HEK293 (cell line): ENCODE data around the gene SLC6A13.
A peak's percentile ranks its signal among the peaks of the same experiment; 100 is the strongest.

ENCODE experiments used
- ATF2 ChIP-seq: fragments of 450-650 bp; formaldehyde crosslinking; IDR thresholded peaks from 2 replicates; pipeline ENCODE4 v1.5.1; 2016; ENCODE audit warnings: missing biosample characterization, missing genetic modification characterization, low read depth
- KLF1 ChIP-seq: fragments of 450-650 bp; formaldehyde crosslinking; IDR thresholded peaks from 2 replicates; pipeline ENCODE4 v1.5.1; 2016; ENCODE audit warnings: missing biosample characterization, missing genetic modification characterization
- PATZ1 ChIP-seq: fragments of 450-650 bp; formaldehyde crosslinking; IDR thresholded peaks from 2 replicates; pipeline ENCODE4 v1.5.1; 2016; ENCODE audit warnings: missing biosample characterization, missing genetic modification characterization
- REPIN1 ChIP-seq: fragments of 450-650 bp; formaldehyde crosslinking; IDR thresholded peaks from 2 replicates; pipeline ENCODE4 v1.5.1; 2017; ENCODE audit warnings: missing biosample characterization, missing genetic modification characterization, low read depth
- SCRT2 ChIP-seq: fragments of 450-650 bp; formaldehyde crosslinking; IDR thresholded peaks from 2 replicates; pipeline ENCODE4 v1.5.1; 2016; ENCODE audit warnings: missing biosample characterization, missing genetic modification characterization
- YY1 ChIP-seq: fragments of 450-650 bp; formaldehyde crosslinking; IDR thresholded peaks from 2 replicates; pipeline ENCODE4 v1.5.1; 2018; ENCODE audit warnings: missing biosample characterization, missing genetic modification characterization
- ZBTB10 ChIP-seq: fragments of 450-650 bp; formaldehyde crosslinking; IDR thresholded peaks from 2 replicates; pipeline ENCODE4 v1.5.1; 2016; ENCODE audit warnings: missing biosample characterization, missing genetic modification characterization
- ZIC2 ChIP-seq: fragments of 450-650 bp; formaldehyde crosslinking; IDR thresholded peaks from 2 replicates; pipeline ENCODE4 v1.5.1; 2016; ENCODE audit warnings: missing biosample characterization, missing genetic modification characterization
- ZNF23 ChIP-seq: fragments of 450-650 bp; formaldehyde crosslinking; IDR thresholded peaks from 2 replicates; pipeline ENCODE4 v1.5.1; 2016; ENCODE audit warnings: missing biosample characterization, missing genetic modification characterization, borderline replicate concordance
- ZNF292 ChIP-seq: fragments of 450-650 bp; formaldehyde crosslinking; IDR thresholded peaks from 2 replicates; pipeline ENCODE4 v1.5.1; 2016; ENCODE audit warnings: low read depth, missing biosample characterization, missing genetic modification characterization, borderline replicate concordance
- ZNF302 ChIP-seq: fragments of 450-650 bp; formaldehyde crosslinking; IDR thresholded peaks from 2 replicates; pipeline ENCODE4 v1.5.1; 2016; ENCODE audit warnings: missing biosample characterization, missing genetic modification characterization, low read depth
- ZNF350 ChIP-seq: fragments of 450-650 bp; formaldehyde crosslinking; IDR thresholded peaks from 2 replicates; pipeline ENCODE4 v1.5.0; 2017; ENCODE audit warnings: missing biosample characterization, mild to moderate bottlenecking, missing genetic modification characterization
- ZNF654 ChIP-seq: fragments of 450-650 bp; formaldehyde crosslinking; IDR thresholded peaks from 2 replicates; pipeline ENCODE4 v1.5.1; 2016; ENCODE audit warnings: low read depth, missing biosample characterization, missing genetic modification characterization
- ZNF777 ChIP-seq: fragments of 450-650 bp; formaldehyde crosslinking; IDR thresholded peaks from 2 replicates; pipeline ENCODE4 v1.5.1; 2017; ENCODE audit warnings: missing biosample characterization, missing genetic modification characterization, borderline replicate concordance
- ZNF792 ChIP-seq: fragments of 450-650 bp; formaldehyde crosslinking; IDR thresholded peaks from 2 replicates; pipeline ENCODE4 v1.5.1; 2016; ENCODE audit warnings: missing biosample characterization, missing genetic modification characterization
- ZSCAN30 ChIP-seq: fragments of 450-650 bp; IDR thresholded peaks from 2 replicates; pipeline ENCODE4 v1.5.1; 2018; ENCODE audit warnings: missing biosample characterization, mild to moderate bottlenecking, missing genetic modification characterization, moderate library complexity
- TF ChIP-seq, protein P1 (sequence below): fragments of 450-650 bp; formaldehyde crosslinking; conservative IDR thresholded peaks from 2 replicates; pipeline ENCODE4 v1.5.1; 2016; ENCODE audit warnings: low read depth, missing biosample characterization, missing genetic modification characterization
- TF ChIP-seq, protein P2 (sequence below): fragments of 450-650 bp; formaldehyde crosslinking; optimal IDR thresholded peaks from 2 replicates; pipeline ENCODE3; 2016; ENCODE audit warnings: missing biosample characterization, mild to moderate bottlenecking, missing genetic modification characterization
- TF ChIP-seq, protein P3 (sequence below): fragments of 450-650 bp; formaldehyde crosslinking; IDR thresholded peaks from 2 replicates; pipeline ENCODE4 v1.5.1; 2017; ENCODE audit warnings: missing biosample characterization, missing genetic modification characterization
- TF ChIP-seq, protein P4 (sequence below): fragments of 450-650 bp; formaldehyde crosslinking; IDR thresholded peaks from 2 replicates; pipeline ENCODE4 v1.5.1; 2017; ENCODE audit warnings: missing biosample characterization, missing genetic modification characterization
- TF ChIP-seq, protein P5 (sequence below): fragments of 450-650 bp; IDR thresholded peaks from 2 replicates; pipeline ENCODE4 v1.5.1; 2018; ENCODE audit warnings: missing biosample characterization, mild to moderate bottlenecking, missing genetic modification characterization

The SLC6A13 gene

DNA sequence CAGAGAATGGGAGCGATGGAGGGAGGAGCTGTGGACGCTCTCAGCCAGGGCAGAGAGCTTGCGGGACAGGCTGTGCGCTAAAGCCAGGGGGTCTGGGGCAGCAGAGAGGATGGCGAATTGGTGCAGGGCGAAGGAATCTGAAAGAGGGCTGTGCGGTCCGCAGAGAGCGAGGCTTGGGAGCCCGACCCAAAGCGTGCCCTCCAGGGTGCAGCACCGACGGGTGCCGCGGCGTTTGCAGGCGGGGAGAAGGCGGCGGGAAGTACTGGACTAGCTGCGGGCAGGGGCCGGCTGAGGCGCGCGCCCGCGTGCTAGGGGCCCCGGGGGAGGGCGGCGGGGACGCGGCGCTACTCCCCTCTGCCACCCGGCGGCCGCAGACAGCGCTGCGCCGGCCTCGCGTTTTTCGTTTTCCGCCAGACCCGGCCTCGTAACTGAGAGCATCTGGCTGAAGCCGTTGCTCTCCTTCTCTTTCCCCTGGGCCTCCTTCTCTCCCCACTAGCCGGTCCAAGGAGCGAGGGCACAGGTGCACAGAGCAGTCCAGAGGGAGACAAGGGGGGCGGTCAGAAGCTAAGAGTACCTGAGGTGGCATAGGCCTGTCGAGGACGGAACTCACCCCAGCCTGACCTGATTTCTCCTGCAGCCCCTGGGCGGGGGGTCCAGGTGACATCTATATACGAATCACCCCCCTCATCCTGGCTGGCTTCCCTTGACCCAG, 73.6 kb downstream of the SLC6A13 start (continued):
- TF ChIP-seq, protein P1, sequence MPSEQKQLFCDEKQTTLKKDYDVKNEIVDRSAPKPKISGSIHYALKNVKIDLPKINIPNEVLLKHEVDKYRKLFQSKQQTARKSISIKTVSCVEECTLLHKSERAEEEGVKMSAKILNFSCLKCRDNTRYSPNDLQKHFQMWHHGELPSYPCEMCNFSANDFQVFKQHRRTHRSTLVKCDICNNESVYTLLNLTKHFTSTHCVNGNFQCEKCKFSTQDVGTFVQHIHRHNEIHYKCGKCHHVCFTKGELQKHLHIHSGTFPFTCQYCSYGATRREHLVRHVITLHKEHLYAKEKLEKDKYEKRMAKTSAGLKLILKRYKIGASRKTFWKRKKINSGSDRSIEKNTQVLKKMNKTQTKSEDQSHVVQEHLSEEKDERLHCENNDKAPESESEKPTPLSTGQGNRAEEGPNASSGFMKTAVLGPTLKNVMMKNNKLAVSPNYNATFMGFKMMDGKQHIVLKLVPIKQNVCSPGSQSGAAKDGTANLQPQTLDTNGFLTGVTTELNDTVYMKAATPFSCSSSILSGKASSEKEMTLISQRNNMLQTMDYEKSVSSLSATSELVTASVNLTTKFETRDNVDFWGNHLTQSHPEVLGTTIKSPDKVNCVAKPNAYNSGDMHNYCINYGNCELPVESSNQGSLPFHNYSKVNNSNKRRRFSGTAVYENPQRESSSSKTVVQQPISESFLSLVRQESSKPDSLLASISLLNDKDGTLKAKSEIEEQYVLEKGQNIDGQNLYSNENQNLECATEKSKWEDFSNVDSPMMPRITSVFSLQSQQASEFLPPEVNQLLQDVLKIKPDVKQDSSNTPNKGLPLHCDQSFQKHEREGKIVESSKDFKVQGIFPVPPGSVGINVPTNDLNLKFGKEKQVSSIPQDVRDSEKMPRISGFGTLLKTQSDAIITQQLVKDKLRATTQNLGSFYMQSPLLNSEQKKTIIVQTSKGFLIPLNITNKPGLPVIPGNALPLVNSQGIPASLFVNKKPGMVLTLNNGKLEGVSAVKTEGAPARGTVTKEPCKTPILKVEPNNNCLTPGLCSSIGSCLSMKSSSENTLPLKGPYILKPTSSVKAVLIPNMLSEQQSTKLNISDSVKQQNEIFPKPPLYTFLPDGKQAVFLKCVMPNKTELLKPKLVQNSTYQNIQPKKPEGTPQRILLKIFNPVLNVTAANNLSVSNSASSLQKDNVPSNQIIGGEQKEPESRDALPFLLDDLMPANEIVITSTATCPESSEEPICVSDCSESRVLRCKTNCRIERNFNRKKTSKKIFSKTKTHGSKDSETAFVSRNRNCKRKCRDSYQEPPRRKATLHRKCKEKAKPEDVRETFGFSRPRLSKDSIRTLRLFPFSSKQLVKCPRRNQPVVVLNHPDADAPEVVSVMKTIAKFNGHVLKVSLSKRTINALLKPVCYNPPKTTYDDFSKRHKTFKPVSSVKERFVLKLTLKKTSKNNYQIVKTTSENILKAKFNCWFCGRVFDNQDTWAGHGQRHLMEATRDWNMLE (tag by site-specific recombination) = no peak
- no peak for TF ChIP-seq ZNF792
- TF ChIP-seq ZNF350 (tag by site-specific recombination) = no peak
- TF ChIP-seq, protein P2, sequence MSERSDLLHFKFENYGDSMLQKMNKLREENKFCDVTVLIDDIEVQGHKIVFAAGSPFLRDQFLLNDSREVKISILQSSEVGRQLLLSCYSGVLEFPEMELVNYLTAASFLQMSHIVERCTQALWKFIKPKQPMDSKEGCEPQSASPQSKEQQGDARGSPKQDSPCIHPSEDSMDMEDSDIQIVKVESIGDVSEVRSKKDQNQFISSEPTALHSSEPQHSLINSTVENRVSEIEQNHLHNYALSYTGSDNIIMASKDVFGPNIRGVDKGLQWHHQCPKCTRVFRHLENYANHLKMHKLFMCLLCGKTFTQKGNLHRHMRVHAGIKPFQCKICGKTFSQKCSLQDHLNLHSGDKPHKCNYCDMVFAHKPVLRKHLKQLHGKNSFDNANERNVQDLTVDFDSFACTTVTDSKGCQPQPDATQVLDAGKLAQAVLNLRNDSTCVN = peak; percentile 66
- no peak for TF ChIP-seq KLF1
- TF ChIP-seq ZBTB10 (tag by site-specific recombination) = no peak
- peak; percentile 52 for TF ChIP-seq ZIC2 (tag by site-specific recombination)
- TF ChIP-seq ZNF292 (tag by site-specific recombination) = no peak
- TF ChIP-seq, protein P3, sequence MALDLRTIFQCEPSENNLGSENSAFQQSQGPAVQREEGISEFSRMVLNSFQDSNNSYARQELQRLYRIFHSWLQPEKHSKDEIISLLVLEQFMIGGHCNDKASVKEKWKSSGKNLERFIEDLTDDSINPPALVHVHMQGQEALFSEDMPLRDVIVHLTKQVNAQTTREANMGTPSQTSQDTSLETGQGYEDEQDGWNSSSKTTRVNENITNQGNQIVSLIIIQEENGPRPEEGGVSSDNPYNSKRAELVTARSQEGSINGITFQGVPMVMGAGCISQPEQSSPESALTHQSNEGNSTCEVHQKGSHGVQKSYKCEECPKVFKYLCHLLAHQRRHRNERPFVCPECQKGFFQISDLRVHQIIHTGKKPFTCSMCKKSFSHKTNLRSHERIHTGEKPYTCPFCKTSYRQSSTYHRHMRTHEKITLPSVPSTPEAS = no peak
- no peak for TF ChIP-seq ZNF302
- TF ChIP-seq ZNF654 (tag by site-specific recombination) = no peak
- no peak for TF ChIP-seq REPIN1 (tag by site-specific recombination)
- peak; percentile 87; the same call in 1 of the 2 replicates for TF ChIP-seq ZSCAN30 (tag by site-specific recombination)
- TF ChIP-seq, protein P4, sequence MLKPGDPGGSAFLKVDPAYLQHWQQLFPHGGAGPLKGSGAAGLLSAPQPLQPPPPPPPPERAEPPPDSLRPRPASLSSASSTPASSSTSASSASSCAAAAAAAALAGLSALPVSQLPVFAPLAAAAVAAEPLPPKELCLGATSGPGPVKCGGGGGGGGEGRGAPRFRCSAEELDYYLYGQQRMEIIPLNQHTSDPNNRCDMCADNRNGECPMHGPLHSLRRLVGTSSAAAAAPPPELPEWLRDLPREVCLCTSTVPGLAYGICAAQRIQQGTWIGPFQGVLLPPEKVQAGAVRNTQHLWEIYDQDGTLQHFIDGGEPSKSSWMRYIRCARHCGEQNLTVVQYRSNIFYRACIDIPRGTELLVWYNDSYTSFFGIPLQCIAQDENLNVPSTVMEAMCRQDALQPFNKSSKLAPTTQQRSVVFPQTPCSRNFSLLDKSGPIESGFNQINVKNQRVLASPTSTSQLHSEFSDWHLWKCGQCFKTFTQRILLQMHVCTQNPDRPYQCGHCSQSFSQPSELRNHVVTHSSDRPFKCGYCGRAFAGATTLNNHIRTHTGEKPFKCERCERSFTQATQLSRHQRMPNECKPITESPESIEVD (tag by site-specific recombination) = no peak
- peak; percentile 97 for TF ChIP-seq ZNF777 (tag by site-specific recombination)
- no peak for TF ChIP-seq SCRT2
- no peak for TF ChIP-seq ATF2 (tag by site-specific recombination)
- 0 out of 2 replicates have a peak, but pooled peaks have one; percentile 43 for TF ChIP-seq PATZ1
- TF ChIP-seq, protein P5, sequence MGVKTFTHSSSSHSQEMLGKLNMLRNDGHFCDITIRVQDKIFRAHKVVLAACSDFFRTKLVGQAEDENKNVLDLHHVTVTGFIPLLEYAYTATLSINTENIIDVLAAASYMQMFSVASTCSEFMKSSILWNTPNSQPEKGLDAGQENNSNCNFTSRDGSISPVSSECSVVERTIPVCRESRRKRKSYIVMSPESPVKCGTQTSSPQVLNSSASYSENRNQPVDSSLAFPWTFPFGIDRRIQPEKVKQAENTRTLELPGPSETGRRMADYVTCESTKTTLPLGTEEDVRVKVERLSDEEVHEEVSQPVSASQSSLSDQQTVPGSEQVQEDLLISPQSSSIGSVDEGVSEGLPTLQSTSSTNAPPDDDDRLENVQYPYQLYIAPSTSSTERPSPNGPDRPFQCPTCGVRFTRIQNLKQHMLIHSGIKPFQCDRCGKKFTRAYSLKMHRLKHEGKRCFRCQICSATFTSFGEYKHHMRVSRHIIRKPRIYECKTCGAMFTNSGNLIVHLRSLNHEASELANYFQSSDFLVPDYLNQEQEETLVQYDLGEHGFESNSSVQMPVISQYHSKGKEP (tag by site-specific recombination) = no peak
- TF ChIP-seq ZNF23 (tag by site-specific recombination) = no peak
- TF ChIP-seq YY1 (tag by site-specific recombination) = no peak
